ENCODE results near the gene SH3PXD2B.
"Not testable (repeated sequence)": the region's sequence is repeated elsewhere in the genome, so short reads cannot be mapped to it uniquely, and the experiment has no call there.

Gene SH3PXD2B

GRCh38 chr5:172362755-172363154 lies 91.6 kb downstream of the SH3PXD2B start:
- DNase-seq: peak; percentile 77

DNA sequence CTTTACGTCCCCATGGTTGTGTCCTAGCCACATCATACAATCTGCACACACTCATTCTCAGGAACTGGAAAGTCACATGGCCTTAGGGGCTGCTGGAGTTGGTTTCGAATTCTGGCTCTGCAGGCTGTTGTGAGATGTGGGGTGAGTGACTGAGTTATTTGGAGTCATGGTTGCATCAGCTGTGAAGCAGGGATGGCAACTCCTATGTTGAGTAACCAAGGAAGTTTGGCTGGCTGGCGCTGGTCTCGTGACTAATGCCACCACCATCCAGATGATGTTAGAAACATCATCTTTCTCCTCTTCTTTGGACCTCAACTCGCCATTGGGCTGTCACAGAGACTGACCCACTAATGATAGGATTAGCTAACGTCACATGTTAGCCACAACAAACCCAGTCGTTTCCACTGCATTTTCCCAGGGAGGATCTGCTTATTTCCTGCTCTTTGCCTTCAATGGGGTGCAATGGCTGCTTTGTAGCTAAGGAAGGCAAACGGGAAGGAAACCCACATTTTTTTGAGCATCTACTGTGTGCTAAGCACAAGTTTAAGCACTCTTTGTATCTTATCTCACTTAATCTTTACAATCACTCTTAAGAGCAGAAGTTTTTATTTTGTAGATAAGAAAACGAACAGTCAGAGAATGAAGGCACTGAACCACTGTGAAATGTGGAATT lies 92.6 kb downstream of the SH3PXD2B start:
- DNase-seq: peak; percentile 99

- DNase-seq: no peak
Observed at GRCh38 chr5:172358345-172358744, 96.0 kb downstream of the SH3PXD2B start.

DNA sequence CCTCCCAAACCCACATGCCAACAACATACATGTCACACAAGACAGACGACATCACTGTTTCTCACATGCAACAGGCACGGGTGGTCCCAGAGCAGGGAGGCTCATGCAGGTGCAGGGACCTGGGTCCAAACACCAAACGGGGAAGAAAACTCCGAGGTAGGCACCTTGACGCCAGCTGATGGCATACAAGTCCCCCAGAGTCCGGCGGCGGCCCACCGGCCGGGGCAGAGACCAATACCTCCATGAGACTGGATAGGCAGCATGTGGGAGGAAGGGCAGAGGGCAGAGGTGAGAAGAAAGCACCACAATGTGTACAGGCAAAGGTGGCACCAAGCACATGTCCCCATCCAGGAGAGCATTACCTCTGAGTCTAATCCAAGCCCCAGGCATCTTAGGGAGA lies 97.8 kb downstream of the SH3PXD2B start:
- no peak for DNase-seq

DNA sequence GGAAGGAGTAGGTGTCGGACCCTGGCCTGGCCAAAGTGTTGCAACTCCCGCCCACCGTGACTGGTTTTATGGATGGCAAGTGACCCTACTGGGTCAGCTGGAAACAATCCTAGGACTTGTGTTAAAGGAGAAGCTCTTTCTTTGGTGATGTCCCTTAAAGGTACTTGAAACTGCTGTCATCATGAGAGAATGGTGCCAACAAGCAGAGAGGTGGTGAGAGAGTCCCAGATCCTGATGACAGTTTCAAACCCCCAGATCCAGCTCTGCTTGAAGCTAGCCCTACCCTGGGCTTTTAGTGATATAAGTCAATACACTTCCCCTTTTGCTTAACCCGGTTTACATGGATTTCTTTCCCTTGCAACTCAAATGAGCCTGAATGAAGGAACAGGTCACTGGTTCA lies 98.3 kb downstream of the SH3PXD2B start:
- DNase-seq: peak; percentile 41

DNA sequence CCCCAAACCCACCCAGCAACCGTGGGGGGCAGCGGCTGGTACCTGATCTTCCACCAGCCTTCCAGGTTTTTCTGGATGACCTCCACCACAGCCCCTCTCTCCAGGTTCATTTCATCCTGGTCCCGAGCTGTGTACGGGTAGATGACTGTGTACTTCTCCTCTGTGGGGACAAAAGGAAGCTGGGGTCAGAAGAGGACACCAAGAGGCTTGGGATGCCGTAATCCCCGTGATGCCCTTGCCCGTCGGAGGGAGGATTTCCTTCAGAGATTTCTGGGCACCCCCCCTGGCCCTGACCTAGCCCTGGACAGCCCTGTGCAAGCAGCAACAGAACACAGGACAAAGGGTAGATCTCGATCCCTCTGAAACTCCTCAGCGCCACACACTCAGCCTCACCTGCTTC lies 100.5 kb downstream of the SH3PXD2B start:
- DNase-seq: peak; percentile 35

- peak; percentile 45 for DNase-seq
Observed at GRCh38 chr5:172353271-172353812, 101.0 kb downstream of the SH3PXD2B start.

GRCh38 chr5:172352526-172352925 lies 101.8 kb downstream of the SH3PXD2B start:
- peak; percentile 40 for DNase-seq

- no peak for DNase-seq
Observed at GRCh38 chr5:172351240-172351778, 103.0 kb downstream of the SH3PXD2B start.

DNA sequence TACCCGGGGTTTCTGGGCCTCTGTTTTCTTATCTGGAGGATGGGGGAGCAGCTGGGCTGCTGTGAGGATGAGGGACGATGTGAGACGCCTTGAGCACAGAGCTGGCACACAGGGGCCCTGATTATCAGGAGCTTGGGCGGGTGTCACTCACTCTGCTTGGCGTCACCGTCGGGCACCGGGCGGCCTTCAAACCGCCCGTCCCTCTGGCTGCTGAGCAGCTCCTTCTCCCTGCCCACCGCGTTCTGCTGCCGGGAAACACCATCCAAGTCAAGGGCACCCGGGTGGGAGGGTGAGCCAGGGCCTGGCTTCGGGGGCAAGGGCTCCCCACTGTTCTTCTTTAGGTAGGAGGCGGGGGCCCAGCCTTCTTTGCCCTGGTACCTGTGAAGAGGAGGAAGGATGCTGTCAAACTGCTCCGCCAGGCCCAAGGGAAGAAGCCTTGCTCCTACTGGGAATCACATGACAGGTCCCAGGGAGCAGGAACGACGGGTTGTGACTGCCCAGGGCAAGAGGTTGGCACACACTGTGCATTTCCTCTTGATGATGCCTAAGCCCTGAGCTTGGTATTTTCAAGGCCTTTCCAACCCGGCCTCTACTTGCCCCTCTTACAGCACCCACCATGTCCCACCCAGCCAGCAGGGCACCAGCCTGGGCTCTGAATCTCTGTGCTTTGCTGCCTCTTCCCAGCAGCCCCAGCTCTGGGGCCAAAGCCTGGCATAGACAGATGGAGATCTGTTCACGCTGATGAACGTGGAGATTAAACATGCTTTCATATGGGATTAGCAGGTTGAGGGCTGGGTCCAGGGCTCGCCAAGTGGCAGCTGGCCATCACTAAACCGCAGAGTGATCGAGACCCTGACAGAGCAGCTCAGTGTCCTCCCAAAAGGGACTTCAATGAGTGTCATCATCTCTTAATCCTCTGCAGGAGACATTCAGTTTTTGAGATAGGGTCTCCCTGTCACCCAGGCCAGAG lies 103.8 kb downstream of the SH3PXD2B start:
- no peak for DNase-seq

GRCh38 chr5:172348733-172349132 lies 105.6 kb downstream of the SH3PXD2B start:
- DNase-seq: not testable (repeated sequence)

GRCh38 chr5:172348084-172348483 lies 106.2 kb downstream of the SH3PXD2B start:
- no peak for DNase-seq

DNA sequence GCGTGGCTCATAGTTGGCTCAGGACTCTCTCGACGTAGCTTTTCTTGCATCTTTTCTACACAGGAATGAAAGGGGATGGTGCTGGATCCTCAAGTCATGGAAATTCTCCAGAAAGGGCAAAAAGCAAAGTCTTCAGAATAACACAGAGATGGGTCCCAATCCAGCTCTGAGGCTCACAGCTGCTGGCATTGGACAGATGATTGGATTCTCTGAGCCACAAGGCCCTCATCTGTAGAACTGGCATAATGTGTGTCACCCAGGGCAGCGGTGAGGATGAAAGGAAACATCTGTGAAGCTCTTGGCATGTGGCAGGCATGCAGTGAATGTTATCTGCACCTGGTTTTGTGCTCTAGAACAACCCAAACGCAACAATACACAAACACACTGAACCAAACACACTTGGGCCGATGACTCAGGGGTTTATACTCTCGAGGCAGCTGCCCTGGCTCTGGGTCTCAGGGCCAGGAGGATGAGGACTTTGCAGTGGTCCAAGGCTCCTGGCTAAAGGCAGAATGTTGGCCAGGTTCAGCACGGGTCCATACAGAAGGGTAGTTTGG lies 106.8 kb downstream of the SH3PXD2B start:
- no peak for DNase-seq

DNA sequence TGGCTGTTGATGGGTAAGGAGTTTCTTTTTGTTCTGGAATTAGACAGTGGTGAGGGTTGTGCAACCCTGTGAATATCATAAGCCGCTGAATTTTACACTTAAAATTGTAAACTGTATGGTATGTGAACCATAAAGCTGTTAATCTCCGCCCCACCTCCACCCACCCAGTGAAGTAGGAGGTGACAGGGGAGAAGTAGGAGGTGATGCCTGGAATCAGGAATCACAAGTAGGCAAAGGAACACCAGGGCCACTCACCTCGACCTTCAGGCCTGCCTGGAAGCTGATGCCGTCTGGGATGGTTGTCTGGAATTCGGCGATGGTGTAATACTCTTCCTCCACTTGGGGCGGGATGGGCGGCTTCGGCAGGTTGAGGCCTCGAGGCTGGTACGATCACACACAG lies 108.4 kb downstream of the SH3PXD2B start:
- no peak for DNase-seq

- DNase-seq: no peak
Observed at GRCh38 chr5:172344855-172345409, 109.4 kb downstream of the SH3PXD2B start.

DNA sequence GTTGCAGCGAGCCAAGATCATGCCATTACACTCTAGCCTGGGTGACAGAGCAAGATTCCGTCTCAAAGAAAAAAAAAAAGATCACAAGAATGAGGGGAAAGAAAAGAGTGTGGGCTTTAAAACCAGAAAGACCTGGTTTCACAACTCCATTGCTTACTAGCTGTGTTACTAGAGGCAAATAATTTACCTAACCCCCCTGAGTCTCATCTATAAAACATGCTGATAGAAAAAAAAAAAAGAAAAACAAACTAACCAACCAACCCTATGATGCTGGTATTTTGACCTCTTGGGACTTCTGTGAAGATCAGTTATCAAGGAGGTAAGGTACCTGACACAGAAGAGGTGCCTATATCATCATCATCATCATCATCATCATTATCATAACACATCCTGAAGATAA lies 110.6 kb downstream of the SH3PXD2B start:
- no peak for DNase-seq

DNA sequence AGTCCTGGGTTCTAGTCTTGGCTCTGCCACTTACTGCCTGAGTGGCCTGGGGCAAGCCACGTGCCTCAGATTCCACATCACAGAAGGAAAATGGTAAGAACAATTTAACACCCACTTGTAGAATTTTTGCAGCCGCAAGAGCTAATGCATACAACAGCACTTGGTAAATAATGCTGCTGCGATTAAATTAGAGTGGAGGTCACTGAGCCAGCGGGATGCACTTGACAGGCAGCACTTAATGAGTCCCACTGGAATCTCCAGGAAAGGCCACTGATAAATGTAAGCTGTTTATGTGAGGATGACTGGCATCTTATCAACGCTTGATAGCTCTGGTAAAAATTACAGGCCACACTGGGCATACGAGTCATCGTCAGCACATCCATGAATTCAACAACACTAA lies 111.4 kb downstream of the SH3PXD2B start:
- no peak for DNase-seq

DNA sequence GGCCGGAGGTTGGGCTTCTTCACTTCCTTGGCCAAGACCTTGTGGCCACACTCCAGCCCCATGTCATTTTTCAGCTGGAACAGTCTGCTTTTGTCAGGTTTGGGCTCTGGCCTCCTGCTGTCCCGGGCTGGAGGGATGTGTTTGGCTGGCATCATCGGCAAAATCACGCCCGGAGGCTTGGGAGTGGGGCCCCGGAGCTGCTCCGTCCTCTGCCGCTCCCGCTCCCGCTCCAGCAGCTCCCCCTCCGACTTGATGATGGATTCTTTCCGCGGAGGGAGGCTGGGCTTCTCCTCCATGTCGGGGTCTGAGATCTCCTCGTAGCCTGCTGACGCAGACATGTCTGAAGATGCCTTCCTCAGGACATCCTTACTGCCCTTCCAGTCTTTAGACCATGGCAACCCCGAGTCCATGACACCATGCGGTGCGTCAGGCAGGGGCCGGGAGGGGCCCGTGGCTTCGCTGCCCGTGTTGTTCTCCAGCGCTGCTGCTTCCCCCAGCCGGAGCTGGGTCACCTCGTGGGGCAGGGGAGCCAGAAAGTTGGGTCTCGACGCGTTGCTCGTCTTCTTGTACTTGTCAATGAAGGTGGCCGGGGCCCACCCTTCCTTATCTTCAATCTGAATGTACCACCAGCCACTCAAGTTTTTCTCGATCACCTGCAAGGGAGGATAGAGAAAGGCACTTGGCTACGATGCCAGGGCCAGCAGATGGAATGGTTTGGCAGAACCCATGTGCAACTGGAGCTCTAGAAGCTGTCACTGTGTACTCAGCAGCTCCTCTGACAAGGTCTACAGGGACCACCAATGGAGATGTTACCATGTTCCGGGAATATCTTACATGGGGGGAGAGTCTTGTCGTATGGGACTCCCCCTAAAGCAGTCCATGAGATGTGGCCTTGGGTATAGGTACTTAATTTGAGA lies 114.8 kb downstream of the SH3PXD2B start:
- no peak for DNase-seq

DNA sequence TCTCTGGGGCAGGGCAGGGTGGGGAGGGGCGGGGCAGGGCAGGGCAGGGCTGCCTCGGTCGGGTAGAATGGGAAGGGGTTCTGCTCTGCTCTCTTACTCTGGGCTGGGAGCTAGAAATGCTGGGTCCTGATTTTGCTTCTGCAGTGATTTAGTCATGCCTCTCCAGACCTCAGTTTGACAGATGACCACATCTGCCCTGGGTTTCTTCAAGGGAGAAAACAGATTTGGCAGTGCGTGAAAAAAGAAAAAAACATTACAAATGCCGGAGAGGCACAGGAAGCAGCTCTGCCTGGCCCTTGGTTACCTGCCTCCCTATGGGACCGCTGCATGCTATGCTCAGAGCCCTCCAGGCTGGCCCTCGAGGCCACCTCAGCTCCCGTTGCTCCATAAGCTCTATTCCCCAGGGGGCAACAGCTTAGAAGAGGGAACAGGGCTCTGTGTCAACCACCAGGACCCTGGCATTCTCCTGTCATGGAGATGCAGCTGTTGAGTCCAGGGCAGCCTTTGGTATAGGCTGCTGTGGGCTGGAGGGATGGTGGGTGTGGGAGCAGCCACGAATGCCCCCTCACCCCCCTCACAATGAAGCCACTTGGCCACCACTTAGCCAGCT lies 117.5 kb downstream of the SH3PXD2B start:
- no peak for DNase-seq

GRCh38 chr5:172336264-172336663 lies 118.1 kb downstream of the SH3PXD2B start:
- no peak for DNase-seq

DNA sequence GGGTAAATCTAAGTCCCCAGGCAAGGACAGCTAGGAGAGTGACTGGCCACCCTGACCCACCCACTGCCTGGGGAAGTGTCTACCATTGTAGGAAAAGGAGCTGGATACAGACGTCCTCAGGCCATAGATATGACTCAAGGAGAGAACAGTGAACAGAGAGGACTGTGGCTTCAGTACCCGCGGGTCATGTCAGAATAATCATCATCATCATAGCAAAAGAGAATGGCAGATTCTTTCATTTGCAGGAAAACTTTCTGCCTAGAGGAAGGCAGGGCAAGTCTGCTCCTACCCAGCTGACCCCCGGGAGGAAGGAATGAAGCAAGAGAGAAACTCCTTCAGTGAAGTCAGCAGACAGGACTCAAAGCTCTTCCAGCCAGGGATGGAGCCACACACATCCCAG lies 118.6 kb downstream of the SH3PXD2B start:
- peak; percentile 5 for DNase-seq

Measured in inflammatory macrophage treated with lipopolysaccharide for 4 hours (primary cell).